ENCODE data around the gene ELMOD1. TPM values are rescaled to one million over a fixed set of nuclear protein-coding genes. Genes with fewer than 3 reads are reported as not detected.
A peak's percentile ranks its signal among the peaks of the same experiment; 100 is the strongest.

ELMOD1 gene
- polyA plus RNA-seq, 3 donors, result 0.12 to 0.29 (median 0.16) TPM

- no peak for DNase-seq (ENCODE audit: extremely low read depth in 1 of 11, low read depth in 9 of 11, low spot score in 4 of 11)
These were observed 87.1 kb downstream of the ELMOD1 start for GRCh38 chr11:107677924-107678631.

- no peak for DNase-seq (ENCODE audit: extremely low read depth in 1 of 11, low read depth in 9 of 11, low spot score in 4 of 11)
These were observed 87.7 kb downstream of the ELMOD1 start for GRCh38 chr11:107678632-107678971.

- DNase-seq (ENCODE audit: extremely low read depth in 1 of 11, low read depth in 9 of 11, low spot score in 4 of 11), result no peak
These were observed 88.5 kb downstream of the ELMOD1 start for GRCh38 chr11:107679255-107680024.

GRCh38 chr11:107682171-107682570 is 91.2 kb downstream of the ELMOD1 start:
- DNase-seq (ENCODE audit: extremely low read depth in 1 of 11, low read depth in 9 of 11, low spot score in 4 of 11), result no peak

GRCh38 chr11:107682572-107682971 is 91.6 kb downstream of the ELMOD1 start:
- DNase-seq (ENCODE audit: extremely low read depth in 1 of 11, low read depth in 9 of 11, low spot score in 4 of 11), result no peak

- no peak for DNase-seq (ENCODE audit: extremely low read depth in 1 of 11, low read depth in 9 of 11, low spot score in 4 of 11)
These were observed 92.1 kb downstream of the ELMOD1 start for GRCh38 chr11:107683061-107683460.

GRCh38 chr11:107683807-107684206 is 92.9 kb downstream of the ELMOD1 start:
- no peak for DNase-seq (ENCODE audit: extremely low read depth in 1 of 11, low read depth in 9 of 11, low spot score in 4 of 11)

- DNase-seq (ENCODE audit: extremely low read depth in 1 of 11, low read depth in 9 of 11, low spot score in 4 of 11), result no peak
These were observed 97.5 kb downstream of the ELMOD1 start for GRCh38 chr11:107688322-107688918.

- peak; percentile 15 to 63 (median 36) for DNase-seq (ENCODE audit: extremely low read depth in 1 of 11, low read depth in 9 of 11, low spot score in 4 of 11)
These were observed 98.6 kb downstream of the ELMOD1 start for GRCh38 chr11:107689317-107690202.

- DNase-seq (ENCODE audit: extremely low read depth in 1 of 11, low read depth in 9 of 11, low spot score in 4 of 11), result no peak
These were observed 100.2 kb downstream of the ELMOD1 start for GRCh38 chr11:107691000-107691750.

- no peak for DNase-seq (ENCODE audit: extremely low read depth in 1 of 11, low read depth in 9 of 11, low spot score in 4 of 11)
These were observed 104.5 kb downstream of the ELMOD1 start for GRCh38 chr11:107695446-107695845.

GRCh38 chr11:107696140-107696539 is 105.2 kb downstream of the ELMOD1 start:
- no peak for DNase-seq (ENCODE audit: extremely low read depth in 1 of 11, low read depth in 9 of 11, low spot score in 4 of 11)

- DNase-seq (ENCODE audit: extremely low read depth in 1 of 11, low read depth in 9 of 11, low spot score in 4 of 11), result no peak
These were observed 106.3 kb downstream of the ELMOD1 start for GRCh38 chr11:107697291-107697690.

GRCh38 chr11:107699371-107700285 is 108.7 kb downstream of the ELMOD1 start:
- DNase-seq (ENCODE audit: extremely low read depth in 1 of 11, low read depth in 9 of 11, low spot score in 4 of 11), result no peak

- no peak for DNase-seq (ENCODE audit: extremely low read depth in 1 of 11, low read depth in 9 of 11, low spot score in 4 of 11)
These were observed 111.2 kb downstream of the ELMOD1 start for GRCh38 chr11:107702109-107702660.

GRCh38 chr11:107702723-107703122 is 111.8 kb downstream of the ELMOD1 start:
- no peak for DNase-seq (ENCODE audit: extremely low read depth in 1 of 11, low read depth in 9 of 11, low spot score in 4 of 11)

- no peak for DNase-seq (ENCODE audit: extremely low read depth in 1 of 11, low read depth in 9 of 11, low spot score in 4 of 11)
These were observed 113.5 kb downstream of the ELMOD1 start for GRCh38 chr11:107704451-107704850.

All from renal cortex interstitium (tissue), 11 donors.